ENCODE data around the gene SNED1.

- TF ChIP-seq CTCF (optimal IDR thresholded peaks at IDR 0.05 in 1 of 3, IDR thresholded peaks at IDR 0.05 in 1 of 3, conservative IDR thresholded peaks at IDR 0.05 in 1 of 3; ENCODE audit: extremely low read depth in 1 of 3, insufficient read depth in 2 of 3, low read length in 3 of 3) (no peak), EZH2 (IDR thresholded peaks at IDR 0.05; ENCODE audit: low read length) (no peak)
Measured at GRCh38 chr2:241052677-241053360, 54.4 kb downstream of the SNED1 start.
